Mesothelial cell of epicardium (in vitro differentiated cells): ENCODE data around the gene TMEM129. TPM values are rescaled to one million over a fixed set of nuclear protein-coding genes. Genes with fewer than 3 reads are reported as not detected.

ENCODE experiments used
- DNase-seq, 2 experiments: peaks; one replicate each; pipeline ENCODE4 v3.0.0; 2021; ENCODE audit warnings: low spot score in 2 of 2; ENCODE audit not compliant: unreplicated experiment in 2 of 2
- H3K27ac Mint-ChIP-seq: 2 replicates; pipeline ENCODE4 v1.8.0; 2021; ENCODE audit warnings: mixed read lengths
- H3K27me3 Mint-ChIP-seq: 2 replicates; pipeline ENCODE4 v1.8.0; 2021; ENCODE audit warnings: low read depth, mixed read lengths
- H3K36me3 Mint-ChIP-seq: 2 replicates; pipeline ENCODE4 v1.8.0; 2021; ENCODE audit warnings: mixed read lengths
- H3K4me1 Mint-ChIP-seq: 2 replicates; pipeline ENCODE4 v1.8.0; 2021; ENCODE audit warnings: mixed read lengths
- H3K4me3 Mint-ChIP-seq: 2 replicates; pipeline ENCODE4 v1.8.0; 2021; ENCODE audit warnings: mild to moderate bottlenecking, moderate library complexity, mixed read lengths
- H3K9me3 Mint-ChIP-seq: 2 replicates; pipeline ENCODE4 v1.8.0; 2021; ENCODE audit warnings: mixed read lengths
- CTCF ChIP-seq: fragments of 200-600 bp; sonication (generic); IDR thresholded peaks from one replicate; pipeline ENCODE4 v1.5.0; 2021; ENCODE audit warnings: antibody characterized with exemption; ENCODE audit not compliant: unreplicated experiment
- total RNA-seq: library from RNA; stranded (reverse); gene quantifications from 3 replicates; pipeline ENCODE4 v1.2.1, GENCODE V29; 2021

The TMEM129 gene
- total RNA-seq, 1 donor from 2014 or later = 37.8 TPM

DNA sequence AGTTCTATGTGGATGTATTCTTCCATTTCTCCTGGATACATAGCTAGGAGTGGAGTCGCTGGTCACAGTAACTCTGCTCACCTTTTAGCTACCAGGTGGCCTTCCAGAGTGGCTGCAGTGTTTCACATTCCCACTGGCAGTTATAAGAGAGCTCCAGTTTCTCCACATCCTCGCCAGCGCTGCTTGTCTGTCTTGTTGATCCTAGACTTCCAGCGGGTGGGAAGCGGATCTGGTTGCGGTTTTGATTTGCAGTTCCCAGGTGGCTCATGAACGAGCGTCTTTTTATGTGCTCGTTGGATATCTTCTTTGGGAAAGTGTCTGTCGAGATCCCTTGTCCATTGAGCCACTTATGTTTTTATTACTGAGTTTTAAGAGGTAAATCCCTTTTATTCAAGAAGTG is 11.8 kb upstream of the TMEM129 start:
- H3K4me1 Mint-ChIP-seq = peaks cover 5% of the 10 kb centered on the region
- no peaks in the 10 kb centered on the region for H3K27me3 Mint-ChIP-seq
- peaks cover 37% of the 10 kb centered on the region for H3K36me3 Mint-ChIP-seq
- DNase-seq = no peak
- no peaks in the 10 kb centered on the region for H3K9me3 Mint-ChIP-seq
- peak overlapping the region; percentile 25 for H3K27ac Mint-ChIP-seq
- no peak for TF ChIP-seq CTCF
- no peak overlapping the region for H3K4me3 Mint-ChIP-seq

- no peak for DNase-seq
Observed at GRCh38 chr4:1731180-1731579, 10.1 kb upstream of the TMEM129 start.

GRCh38 chr4:1730532-1731135 is 9.5 kb upstream of the TMEM129 start:
- H3K9me3 Mint-ChIP-seq = no peaks in the 10 kb centered on the region
- no peaks in the 10 kb centered on the region for H3K27me3 Mint-ChIP-seq
- H3K27ac Mint-ChIP-seq = no peak overlapping the region
- peaks cover 5% of the 10 kb centered on the region for H3K4me1 Mint-ChIP-seq
- no peak for TF ChIP-seq CTCF
- peaks cover 26% of the 10 kb centered on the region for H3K36me3 Mint-ChIP-seq
- H3K4me3 Mint-ChIP-seq = no peak overlapping the region
- no peak for DNase-seq

More at GRCh38 chr4:1731180-1731579, 10.1 kb upstream of the TMEM129 start:
- Mint-ChIP-seq H3K27ac (no peak overlapping the region), H3K36me3 (peaks cover 29% of the 10 kb centered on the region), H3K4me1 (peaks cover 5% of the 10 kb centered on the region), H3K9me3 (no peaks in the 10 kb centered on the region), H3K4me3 (no peak overlapping the region), H3K27me3 (no peaks in the 10 kb centered on the region)
- TF ChIP-seq CTCF = no peak

- H3K36me3 Mint-ChIP-seq = peaks cover 19% of the 10 kb centered on the region
- no peak overlapping the region for H3K27ac Mint-ChIP-seq
- H3K27me3 Mint-ChIP-seq = no peaks in the 10 kb centered on the region
- H3K9me3 Mint-ChIP-seq = no peaks in the 10 kb centered on the region
- H3K4me1 Mint-ChIP-seq = peaks cover 8% of the 10 kb centered on the region
- DNase-seq = no peak
- TF ChIP-seq CTCF = no peak
- H3K4me3 Mint-ChIP-seq = no peak overlapping the region
Observed at GRCh38 chr4:1728061-1728980, 7.2 kb upstream of the TMEM129 start.

- Mint-ChIP-seq H3K9me3 (no peaks in the 10 kb centered on the region), H3K27me3 (no peaks in the 10 kb centered on the region), H3K4me3 (no peak overlapping the region), H3K27ac (no peak overlapping the region), H3K36me3 (peaks cover 11% of the 10 kb centered on the region), H3K4me1 (peaks cover 13% of the 10 kb centered on the region)
- no peak for DNase-seq
- TF ChIP-seq CTCF = no peak
Observed at GRCh38 chr4:1727117-1728031, 6.3 kb upstream of the TMEM129 start.
